ENCODE measurements around the gene SERPINE2. TPM values are rescaled to one million over a fixed set of nuclear protein-coding genes. Genes with fewer than 3 reads are reported as not detected.

SERPINE2 gene
- total RNA-seq, 4 donors from 2014 or later, result 25.5 to 94.5 (median 38.5) TPM

GRCh38 chr2:223945755-223946154 is 93.3 kb downstream of the SERPINE2 start:
- DNase-seq (ENCODE audit: low spot score in 2 of 2), result no peak
- TF ChIP-seq, protein P1, sequence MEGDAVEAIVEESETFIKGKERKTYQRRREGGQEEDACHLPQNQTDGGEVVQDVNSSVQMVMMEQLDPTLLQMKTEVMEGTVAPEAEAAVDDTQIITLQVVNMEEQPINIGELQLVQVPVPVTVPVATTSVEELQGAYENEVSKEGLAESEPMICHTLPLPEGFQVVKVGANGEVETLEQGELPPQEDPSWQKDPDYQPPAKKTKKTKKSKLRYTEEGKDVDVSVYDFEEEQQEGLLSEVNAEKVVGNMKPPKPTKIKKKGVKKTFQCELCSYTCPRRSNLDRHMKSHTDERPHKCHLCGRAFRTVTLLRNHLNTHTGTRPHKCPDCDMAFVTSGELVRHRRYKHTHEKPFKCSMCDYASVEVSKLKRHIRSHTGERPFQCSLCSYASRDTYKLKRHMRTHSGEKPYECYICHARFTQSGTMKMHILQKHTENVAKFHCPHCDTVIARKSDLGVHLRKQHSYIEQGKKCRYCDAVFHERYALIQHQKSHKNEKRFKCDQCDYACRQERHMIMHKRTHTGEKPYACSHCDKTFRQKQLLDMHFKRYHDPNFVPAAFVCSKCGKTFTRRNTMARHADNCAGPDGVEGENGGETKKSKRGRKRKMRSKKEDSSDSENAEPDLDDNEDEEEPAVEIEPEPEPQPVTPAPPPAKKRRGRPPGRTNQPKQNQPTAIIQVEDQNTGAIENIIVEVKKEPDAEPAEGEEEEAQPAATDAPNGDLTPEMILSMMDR (IDR thresholded peaks at IDR 0.05), result no peak
- TF ChIP-seq POLR2A (IDR thresholded peaks at IDR 0.05) (no peak), EP300 (IDR thresholded peaks at IDR 0.05) (no peak)
- Histone ChIP-seq H3K4me3 (peak overlapping the region in 3 of 4 donors; percentile 98 to 100 (median 99)), H3K27ac (peak overlapping the region in 2 of 4 donors; percentile 98 to 99), H3K9me3 (no peaks in the 10 kb centered on the region), H3K4me1 (peaks cover 0 to 45% (median 16%) of the 10 kb centered on the region in 4 donors), H3K36me3 (no peaks in the 10 kb centered on the region), H3K27me3 (no peaks in the 10 kb centered on the region)
- 57 to 62% methylated on average over 4 of the region's 4 CpGs for WGBS, 2 donors

- TF ChIP-seq POLR2A (IDR thresholded peaks at IDR 0.05) (peak; percentile 48 to 79), EP300 (IDR thresholded peaks at IDR 0.05) (peak in 1 of 2 donors; percentile 94)
- TF ChIP-seq, protein P1 (IDR thresholded peaks at IDR 0.05), result peak in 1 of 5 experiments; percentile 40
- 1 to 2% methylated on average over 55 to 58 of the region's 87 CpGs for WGBS, 2 donors
Observed at GRCh38 chr2:223944703-223945531, 94.2 kb downstream of the SERPINE2 start, which contains the start of gene WDFY1. WDFY1 (minus strand) TSS chr2:223945335; CDS start chr2:223945284, 51 bp downstream.

DNA sequence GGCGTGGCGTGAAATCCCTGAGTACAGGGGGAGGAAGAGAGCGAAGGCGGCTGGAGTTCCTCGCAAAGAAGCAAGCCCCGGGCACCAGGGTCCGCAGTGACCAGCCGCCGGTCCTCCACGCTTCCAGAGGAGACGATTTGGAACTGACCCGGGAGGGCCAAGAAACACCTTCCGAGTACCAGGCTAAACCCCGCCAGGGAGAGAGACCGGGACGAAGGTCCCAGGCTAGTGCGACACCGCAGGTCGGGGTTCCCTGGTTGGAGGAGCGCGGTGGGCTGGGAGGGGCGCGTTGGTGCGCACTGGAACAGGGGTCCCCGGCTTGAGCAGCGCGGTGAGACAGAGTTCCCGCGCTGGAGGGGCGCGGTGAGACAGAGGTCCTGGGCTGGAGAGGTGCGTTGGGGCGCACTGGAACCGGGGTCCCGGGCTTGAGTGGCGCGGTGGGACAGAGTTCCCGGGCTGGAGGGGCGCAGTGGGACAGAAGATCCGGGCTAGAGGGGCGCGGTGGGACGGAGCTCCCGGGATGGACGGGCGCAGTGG is 94.9 kb downstream of the SERPINE2 start:
- H3K9me3 ChIP-seq, result no peaks in the 10 kb centered on the region
- peak in 1 of 2 donors; percentile 26 for DNase-seq (ENCODE audit: low spot score in 2 of 2)
- 1% methylated on average over 42 to 43 of the region's 46 CpGs for WGBS, 2 donors
- H3K36me3 ChIP-seq, result no peaks in the 10 kb centered on the region
- peaks cover 0 to 52% (median 16%) of the 10 kb centered on the region in 4 donors for H3K4me1 ChIP-seq
- peak overlapping the region; percentile 88 to 99 (median 96) for H3K27ac ChIP-seq
- peak overlapping the region; percentile 98 to 100 (median 99) for H3K4me3 ChIP-seq
- no peaks in the 10 kb centered on the region for H3K27me3 ChIP-seq
- TF ChIP-seq, protein P1 (IDR thresholded peaks at IDR 0.05), result no peak
- TF ChIP-seq EP300 (IDR thresholded peaks at IDR 0.05) (no peak), POLR2A (IDR thresholded peaks at IDR 0.05) (no peak)

More at GRCh38 chr2:223944703-223945531, 94.2 kb downstream of the SERPINE2 start, which contains the start of gene WDFY1:
- Histone ChIP-seq H3K36me3 (no peaks in the 10 kb centered on the region), H3K9me3 (no peaks in the 10 kb centered on the region), H3K4me3 (peak within 1 kb of the TSS; percentile 98 to 100 (median 99)), H3K27me3 (no peaks in the 10 kb centered on the region), H3K4me1 (peaks cover 0 to 45% (median 16%) of the 10 kb centered on the region in 4 donors), H3K27ac (peak within 1 kb of the TSS; percentile 88 to 99 (median 96))
- peak; percentile 67 to 68 for DNase-seq (ENCODE audit: low spot score in 2 of 2)

DNA sequence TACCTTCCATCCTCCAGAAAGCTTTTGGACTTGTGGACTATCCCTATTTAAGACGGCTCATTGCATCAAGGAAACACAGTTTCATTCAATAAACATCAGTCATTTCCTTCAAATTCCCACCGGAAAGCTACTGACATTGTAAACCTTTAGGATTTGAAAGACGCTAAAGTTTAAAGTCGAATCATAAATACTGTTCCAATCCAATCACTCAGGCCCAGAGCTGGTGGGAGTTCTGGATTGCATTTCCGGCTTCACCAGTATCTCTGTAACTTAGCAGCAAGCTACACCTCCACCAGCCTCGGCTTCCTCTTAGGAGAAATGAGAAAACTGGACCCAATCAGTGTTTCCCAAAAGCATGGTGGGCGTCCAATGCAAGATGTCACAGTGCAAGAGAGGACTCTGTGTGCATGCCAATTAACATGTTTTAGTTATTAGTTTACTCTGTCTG is 95.5 kb downstream of the SERPINE2 start:
- TF ChIP-seq EP300 (IDR thresholded peaks at IDR 0.05) (no peak), POLR2A (IDR thresholded peaks at IDR 0.05) (no peak)
- TF ChIP-seq, protein P1 (IDR thresholded peaks at IDR 0.05), result no peak
- H3K27me3 ChIP-seq, result no peaks in the 10 kb centered on the region
- peak overlapping the region; percentile 98 to 100 (median 99) for H3K4me3 ChIP-seq
- H3K4me1 ChIP-seq, result peaks cover 0 to 55% (median 16%) of the 10 kb centered on the region in 4 donors
- WGBS, 2 donors, result 13 to 16% methylated on average over 7 of the region's 7 CpGs
- no peak for DNase-seq (ENCODE audit: low spot score in 2 of 2)
- no peaks in the 10 kb centered on the region for H3K9me3 ChIP-seq
- no peaks in the 10 kb centered on the region for H3K36me3 ChIP-seq
- peak overlapping the region; percentile 88 to 99 (median 96) for H3K27ac ChIP-seq

Measured in tibial nerve (tissue), 4 donors.